ENCODE measurements around the gene NOL9.

DNA sequence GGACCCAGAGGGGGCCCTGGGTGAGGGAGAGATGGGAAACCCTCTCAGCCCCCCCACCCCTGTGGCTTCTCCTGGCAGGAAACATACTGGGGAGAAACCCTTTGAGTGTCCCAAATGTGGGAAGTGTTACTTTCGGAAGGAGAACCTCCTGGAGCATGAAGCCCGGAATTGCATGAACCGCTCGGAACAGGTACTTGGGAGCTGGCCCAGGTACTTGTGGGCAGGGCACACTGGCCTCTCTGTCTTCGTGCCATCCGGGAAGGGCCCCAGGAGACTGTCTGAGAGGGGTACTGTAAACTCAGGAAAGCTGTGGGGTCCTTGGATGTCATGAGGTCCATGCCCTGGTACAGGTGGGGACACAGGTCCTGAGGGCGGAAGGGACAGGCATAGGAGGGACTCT, 31.5 kb upstream of the NOL9 start:
- TF ChIP-seq, protein P1, sequence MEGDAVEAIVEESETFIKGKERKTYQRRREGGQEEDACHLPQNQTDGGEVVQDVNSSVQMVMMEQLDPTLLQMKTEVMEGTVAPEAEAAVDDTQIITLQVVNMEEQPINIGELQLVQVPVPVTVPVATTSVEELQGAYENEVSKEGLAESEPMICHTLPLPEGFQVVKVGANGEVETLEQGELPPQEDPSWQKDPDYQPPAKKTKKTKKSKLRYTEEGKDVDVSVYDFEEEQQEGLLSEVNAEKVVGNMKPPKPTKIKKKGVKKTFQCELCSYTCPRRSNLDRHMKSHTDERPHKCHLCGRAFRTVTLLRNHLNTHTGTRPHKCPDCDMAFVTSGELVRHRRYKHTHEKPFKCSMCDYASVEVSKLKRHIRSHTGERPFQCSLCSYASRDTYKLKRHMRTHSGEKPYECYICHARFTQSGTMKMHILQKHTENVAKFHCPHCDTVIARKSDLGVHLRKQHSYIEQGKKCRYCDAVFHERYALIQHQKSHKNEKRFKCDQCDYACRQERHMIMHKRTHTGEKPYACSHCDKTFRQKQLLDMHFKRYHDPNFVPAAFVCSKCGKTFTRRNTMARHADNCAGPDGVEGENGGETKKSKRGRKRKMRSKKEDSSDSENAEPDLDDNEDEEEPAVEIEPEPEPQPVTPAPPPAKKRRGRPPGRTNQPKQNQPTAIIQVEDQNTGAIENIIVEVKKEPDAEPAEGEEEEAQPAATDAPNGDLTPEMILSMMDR (conservative IDR thresholded peaks at IDR 0.05 in 1 of 2, IDR thresholded peaks at IDR 0.05 in 1 of 2; ENCODE audit: extremely low read depth in 1 of 2, insufficient read depth in 1 of 2, low read depth in 1 of 2, low read length in 2 of 2) = no peak
- TF ChIP-seq EZH2 (IDR thresholded peaks at IDR 0.05; ENCODE audit: borderline replicate concordance, low read length) = no peak

All from mammary epithelial cell (primary cell).